Stimulated activated CD8-positive, alpha-beta memory T cell treated with anti-CD3 and anti-CD28 coated beads, Interleukin-7, amount 100 ng/mL, for 48 hours (primary cell): ENCODE results near the gene PRKCE.

Experiments used
- DNase-seq, 2 donors: peaks; one replicate each; pipeline ENCODE4 v3.0.0-alpha.2; 2020; ENCODE audit warnings: low read depth in 1 of 2; ENCODE audit errors: extremely low read depth in 1 of 2

Gene PRKCE

GRCh38 chr2:46153996-46154753 lies 502.7 kb downstream of the PRKCE start:
- DNase-seq, result no peak

GRCh38 chr2:46157072-46157965 lies 505.8 kb downstream of the PRKCE start:
- DNase-seq, result no peak

- DNase-seq, result no peak
These were observed 506.5 kb downstream of the PRKCE start for GRCh38 chr2:46157966-46158310.

GRCh38 chr2:46158661-46159060 lies 507.2 kb downstream of the PRKCE start:
- no peak for DNase-seq

- no peak for DNase-seq
These were observed 508.9 kb downstream of the PRKCE start for GRCh38 chr2:46160326-46160725.

GRCh38 chr2:46161315-46161714 lies 509.8 kb downstream of the PRKCE start:
- no peak for DNase-seq

GRCh38 chr2:46161911-46162310 lies 510.4 kb downstream of the PRKCE start:
- no peak for DNase-seq

GRCh38 chr2:46162329-46163097 lies 511.0 kb downstream of the PRKCE start:
- no peak for DNase-seq

- no peak for DNase-seq
These were observed 511.6 kb downstream of the PRKCE start for GRCh38 chr2:46163098-46163430.

GRCh38 chr2:46163804-46164528 lies 512.5 kb downstream of the PRKCE start:
- no peak for DNase-seq

- no peak for DNase-seq
These were observed 513.2 kb downstream of the PRKCE start for GRCh38 chr2:46164529-46165301.

GRCh38 chr2:46165916-46166315 lies 514.4 kb downstream of the PRKCE start:
- no peak for DNase-seq

- DNase-seq, result no peak
These were observed 515.9 kb downstream of the PRKCE start for GRCh38 chr2:46167406-46167805.

GRCh38 chr2:46167924-46168323 lies 516.4 kb downstream of the PRKCE start:
- DNase-seq, result no peak

- DNase-seq, result no peak
These were observed 518.0 kb downstream of the PRKCE start for GRCh38 chr2:46169467-46169866.

- no peak for DNase-seq
These were observed 518.6 kb downstream of the PRKCE start for GRCh38 chr2:46170026-46170425.

GRCh38 chr2:46170611-46171350 lies 519.3 kb downstream of the PRKCE start:
- no peak for DNase-seq

- DNase-seq, result no peak
These were observed 520.0 kb downstream of the PRKCE start for GRCh38 chr2:46171411-46171953.

GRCh38 chr2:46171996-46172546 lies 520.6 kb downstream of the PRKCE start:
- DNase-seq, result no peak
